Activated CD4-positive, alpha-beta T cell treated with anti-CD3 and anti-CD28 coated beads for 48 hours (primary cell): ENCODE results near the gene STRN4.
"Not testable (repeated sequence)": the region's sequence is repeated elsewhere in the genome, so short reads cannot be mapped to it uniquely, and the experiment has no call there.

Experiments
- DNase-seq: peaks from one replicate; pipeline ENCODE4 v3.0.0-alpha.2; 2020

STRN4 gene

GRCh38 chr19:46724468-46724867 is 21.8 kb downstream of the STRN4 start:
- DNase-seq, result no peak

- DNase-seq, result no peak
Observed at GRCh38 chr19:46723471-46723870, 22.8 kb downstream of the STRN4 start.

DNA sequence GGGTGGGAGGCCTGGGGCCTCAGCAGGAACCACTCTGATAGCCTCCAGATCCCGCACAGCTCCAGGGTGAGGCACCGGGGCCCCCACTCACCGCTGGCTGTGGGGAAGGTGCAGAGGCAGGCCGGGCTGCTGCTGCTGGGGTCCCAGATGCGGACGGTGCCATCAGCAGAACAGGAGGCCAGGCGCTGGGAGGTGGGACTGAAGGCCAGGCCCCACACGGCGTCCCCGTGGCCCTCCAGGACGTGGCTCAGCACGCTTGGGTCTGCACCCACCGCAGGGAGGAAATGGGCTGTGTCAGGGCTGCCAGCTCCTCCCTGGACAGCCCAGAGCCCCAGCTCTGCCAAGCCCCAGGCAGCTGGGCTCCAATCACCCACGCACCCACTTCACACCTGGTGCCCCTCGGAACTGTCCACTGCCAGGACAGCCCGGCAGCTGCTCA is 23.2 kb downstream of the STRN4 start:
- no peak for DNase-seq

GRCh38 chr19:46722421-46723022 is 23.7 kb downstream of the STRN4 start:
- no peak for DNase-seq

DNA sequence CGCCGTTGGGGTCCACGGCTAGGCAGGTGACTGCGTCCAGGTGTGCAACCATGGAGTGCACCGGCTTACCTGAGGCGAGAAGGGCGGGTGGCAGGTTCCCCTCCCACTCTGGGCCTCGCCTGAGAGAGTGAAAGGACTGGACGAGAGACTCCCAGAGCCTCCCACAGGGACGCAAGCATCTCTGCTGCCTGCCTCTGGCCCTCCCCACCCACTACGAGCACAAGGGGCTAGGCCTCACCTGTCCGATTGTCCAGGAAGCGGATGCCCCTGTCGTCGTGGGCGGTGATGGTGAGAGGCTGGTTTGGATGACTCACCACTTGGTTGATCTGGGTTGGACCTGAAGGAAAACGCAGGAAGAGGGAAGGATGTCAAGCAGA is 24.3 kb downstream of the STRN4 start:
- no peak for DNase-seq

GRCh38 chr19:46721269-46722003 is 24.8 kb downstream of the STRN4 start:
- no peak for DNase-seq

DNA sequence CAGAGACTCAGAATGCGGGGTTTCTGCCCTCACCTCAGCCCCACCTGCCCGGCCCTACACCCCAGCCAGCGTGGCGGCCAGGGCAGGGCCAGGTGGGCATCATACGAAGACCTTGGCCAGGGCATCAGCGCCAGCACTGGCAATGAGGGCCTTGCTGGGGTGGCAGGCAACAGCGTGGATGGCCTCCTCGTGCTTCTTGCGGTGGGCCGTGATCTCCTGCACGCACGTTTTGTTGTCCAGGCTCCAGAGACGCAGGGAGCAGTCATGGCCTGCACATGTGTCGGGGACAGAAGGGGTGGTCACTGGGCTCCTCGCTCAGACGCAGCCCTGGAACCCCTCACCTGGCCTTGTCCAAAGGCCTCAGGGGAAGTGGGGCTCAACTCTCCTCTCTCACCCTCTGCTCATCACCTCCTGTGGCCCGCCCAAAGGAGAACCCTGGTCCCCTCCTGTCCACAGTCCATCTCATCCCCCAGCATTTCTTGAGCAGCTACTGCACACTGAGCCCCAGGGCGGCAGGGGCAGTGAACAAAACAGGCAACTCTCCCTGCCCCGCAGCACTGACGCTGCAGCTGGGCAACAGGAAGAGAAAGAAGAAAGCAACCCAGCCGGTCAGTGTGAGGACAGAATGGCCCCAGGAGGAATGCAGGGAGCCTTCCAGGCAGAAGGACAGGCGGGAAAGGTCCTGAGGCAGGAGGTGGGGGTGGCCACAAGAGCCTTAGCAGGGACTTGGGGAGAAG is 25.6 kb downstream of the STRN4 start:
- DNase-seq, result no peak

DNA sequence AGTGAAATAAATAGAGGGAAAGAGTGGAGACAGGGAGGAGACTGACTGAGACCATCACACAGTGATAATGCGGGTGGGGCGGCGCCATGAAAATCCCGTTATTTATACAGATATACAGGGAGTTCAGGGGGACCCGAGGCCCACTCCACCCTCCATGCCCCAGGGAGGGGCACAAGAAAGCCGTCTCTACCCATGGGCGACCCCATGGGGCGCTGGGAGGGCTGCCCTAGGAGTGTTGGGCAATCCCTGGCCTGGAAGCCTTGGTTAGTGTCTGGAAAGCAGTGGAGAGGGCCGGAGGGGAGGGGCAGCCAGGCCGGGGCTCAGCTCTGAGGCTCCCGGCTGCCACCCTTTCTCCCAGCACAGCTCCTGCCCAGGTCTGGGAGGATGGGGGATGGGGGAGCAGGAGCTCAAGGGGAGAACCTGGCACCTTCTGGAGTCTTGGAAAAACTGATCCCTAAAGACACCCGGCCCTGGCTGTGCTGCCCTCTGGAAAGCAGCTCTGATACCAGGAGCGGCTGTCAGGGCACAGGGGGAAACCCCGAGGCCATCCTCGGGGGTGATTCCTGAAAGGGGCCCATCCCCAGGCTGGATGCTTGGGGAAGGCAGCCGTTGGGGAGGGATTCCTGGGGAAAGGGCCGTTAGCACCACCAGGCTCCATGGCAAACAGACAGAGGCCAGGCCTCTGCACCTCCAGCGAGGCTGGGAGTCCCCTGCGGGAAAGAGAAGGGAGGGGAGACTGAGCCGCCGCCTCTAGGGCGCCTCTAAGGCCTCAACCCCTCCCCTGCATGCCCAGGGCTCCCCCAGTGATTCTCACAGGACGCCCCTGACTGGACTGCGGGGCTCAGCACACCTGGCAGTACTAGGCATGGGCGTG is 26.4 kb downstream of the STRN4 start:
- no peak for DNase-seq

- DNase-seq, result no peak
Observed at GRCh38 chr19:46718934-46719622, 27.2 kb downstream of the STRN4 start.

GRCh38 chr19:46718157-46718933 is 27.9 kb downstream of the STRN4 start:
- peak; percentile 67 for DNase-seq

DNA sequence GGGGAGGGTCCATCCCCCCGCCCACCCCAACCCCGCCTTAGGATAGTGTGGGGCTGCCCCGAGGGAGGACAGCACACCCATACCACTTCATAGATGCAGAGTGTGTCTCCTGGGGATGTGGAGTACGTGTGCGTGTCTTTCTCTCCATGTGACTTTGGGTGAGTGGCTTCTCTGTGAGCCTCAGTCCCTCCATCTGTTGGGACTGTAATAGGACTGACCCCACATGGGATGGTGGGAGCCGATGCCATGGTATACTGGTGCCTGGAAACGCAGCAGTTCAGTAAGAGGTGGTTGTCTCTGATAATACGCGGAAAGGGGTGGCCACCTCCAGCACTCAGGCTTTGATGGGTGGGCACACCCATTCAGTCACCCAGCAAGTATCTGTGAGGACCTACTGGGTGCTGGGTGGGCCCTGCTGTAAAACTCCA is 28.5 kb downstream of the STRN4 start:
- peak; percentile 24 for DNase-seq

DNA sequence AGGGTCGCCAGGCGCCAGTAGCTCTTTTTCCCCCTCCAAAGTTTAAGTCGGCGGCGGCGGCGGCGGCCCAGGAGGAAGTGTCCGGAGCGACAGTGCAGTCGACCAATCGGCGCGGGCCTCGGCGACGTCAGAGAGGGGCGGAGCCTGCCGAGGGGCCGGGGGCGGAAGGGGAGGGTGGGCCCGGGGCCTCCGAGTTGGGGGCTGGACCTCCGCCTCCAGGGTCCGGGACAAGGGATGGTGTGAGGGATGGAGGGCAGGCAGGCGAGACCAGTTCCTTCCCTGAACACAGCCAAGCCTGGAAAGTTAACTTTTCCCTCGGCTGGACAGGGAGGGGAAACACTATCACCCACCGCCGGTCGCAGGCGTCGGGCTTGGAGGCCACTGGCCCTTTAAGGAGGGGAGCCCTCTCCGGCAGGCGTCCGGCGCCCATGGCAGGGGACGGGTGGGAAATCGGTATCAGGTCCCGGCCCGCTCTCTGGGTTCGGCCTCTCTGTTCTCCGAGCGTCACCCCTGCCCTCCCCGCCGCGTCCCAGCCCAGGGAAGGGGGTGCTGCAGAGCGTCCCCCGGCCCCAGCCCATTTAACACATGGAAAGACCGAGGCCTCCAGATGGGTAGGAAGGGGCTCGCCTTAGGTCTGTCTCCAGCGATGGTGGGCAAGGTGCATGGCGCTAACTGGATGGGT is 29.1 kb downstream of the STRN4 start, which contains the start of gene PRKD2:
Gene PRKD2, minus strand, starts transcription at position 81 of the 682 bp plus-strand sequence. CDS start 744 bp downstream, outside the sequence.
- peak; percentile 93 for DNase-seq

- DNase-seq, result no peak
Observed at GRCh38 chr19:46716672-46717033, 29.6 kb downstream of the STRN4 start.

- peak; percentile 40 for DNase-seq
Observed at GRCh38 chr19:46715975-46716671, 30.1 kb downstream of the STRN4 start.

DNA sequence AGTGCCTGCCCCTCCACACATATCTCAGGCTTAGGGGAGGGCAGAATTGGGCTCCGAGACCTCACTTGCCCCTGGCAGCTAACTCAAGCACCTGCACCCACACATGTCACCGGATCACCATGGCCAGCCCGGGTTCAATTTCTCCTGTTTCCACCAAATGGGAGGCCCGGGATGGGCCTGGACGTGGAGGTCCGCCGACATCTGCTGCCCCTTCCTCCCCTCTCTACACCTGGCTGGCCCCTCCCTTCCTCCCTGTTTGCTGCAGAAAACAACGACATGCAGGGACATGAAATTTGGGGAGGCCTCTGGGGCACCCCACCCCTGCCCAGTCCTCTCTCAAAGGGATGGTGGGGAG is 30.7 kb downstream of the STRN4 start:
- no peak for DNase-seq

GRCh38 chr19:46714444-46715106 is 31.7 kb downstream of the STRN4 start:
- DNase-seq, result peak; percentile 72

DNA sequence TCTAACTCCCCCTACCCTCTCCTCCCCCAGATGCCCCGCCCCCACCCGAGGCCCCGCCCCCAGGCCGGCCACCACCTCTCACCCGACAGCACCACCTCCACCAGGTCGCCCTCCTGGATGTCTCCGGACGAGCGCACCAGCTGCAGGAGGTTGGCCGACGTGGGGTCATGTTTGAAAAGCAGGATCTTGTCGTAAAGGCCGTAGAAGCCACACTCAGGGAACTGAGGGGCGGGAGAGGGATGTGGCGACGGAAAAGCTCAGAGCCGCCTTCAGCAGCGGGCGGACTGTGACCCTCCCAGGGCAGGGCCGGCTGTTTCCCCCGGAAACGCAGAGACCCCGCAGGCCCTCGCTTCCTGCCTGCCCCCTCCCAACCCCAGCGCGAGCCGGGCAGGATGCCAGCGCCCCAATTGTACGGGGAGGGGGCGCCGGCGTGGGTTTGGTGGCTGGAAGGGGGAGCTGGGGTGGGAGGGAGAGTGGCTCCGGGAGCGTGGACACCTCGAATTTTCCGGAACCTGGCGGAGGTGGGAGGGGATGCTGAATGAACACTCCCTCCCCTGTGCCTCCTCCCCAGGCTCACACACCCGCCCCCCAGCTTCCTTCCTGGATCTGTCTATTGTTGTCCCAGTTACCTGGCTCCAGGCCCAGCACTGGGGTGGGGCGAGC is 32.3 kb downstream of the STRN4 start:
- DNase-seq, result peak; percentile 78

- DNase-seq, result not testable (repeated sequence)
Observed at GRCh38 chr19:46712768-46713338, 33.4 kb downstream of the STRN4 start.

GRCh38 chr19:46710687-46711086 is 35.6 kb downstream of the STRN4 start:
- DNase-seq, result no peak
